NOMO-1 (cell line): Measurements from ENCODE around the gene SERPINA12.

Experiments used
- DNase-seq, 2 experiments: peaks; one replicate each; lab custom pipeline; 2025; ENCODE audit not compliant: unreplicated experiment in 2 of 2; lab: John Stamatoyannopoulos, UW

SERPINA12 gene

DNA sequence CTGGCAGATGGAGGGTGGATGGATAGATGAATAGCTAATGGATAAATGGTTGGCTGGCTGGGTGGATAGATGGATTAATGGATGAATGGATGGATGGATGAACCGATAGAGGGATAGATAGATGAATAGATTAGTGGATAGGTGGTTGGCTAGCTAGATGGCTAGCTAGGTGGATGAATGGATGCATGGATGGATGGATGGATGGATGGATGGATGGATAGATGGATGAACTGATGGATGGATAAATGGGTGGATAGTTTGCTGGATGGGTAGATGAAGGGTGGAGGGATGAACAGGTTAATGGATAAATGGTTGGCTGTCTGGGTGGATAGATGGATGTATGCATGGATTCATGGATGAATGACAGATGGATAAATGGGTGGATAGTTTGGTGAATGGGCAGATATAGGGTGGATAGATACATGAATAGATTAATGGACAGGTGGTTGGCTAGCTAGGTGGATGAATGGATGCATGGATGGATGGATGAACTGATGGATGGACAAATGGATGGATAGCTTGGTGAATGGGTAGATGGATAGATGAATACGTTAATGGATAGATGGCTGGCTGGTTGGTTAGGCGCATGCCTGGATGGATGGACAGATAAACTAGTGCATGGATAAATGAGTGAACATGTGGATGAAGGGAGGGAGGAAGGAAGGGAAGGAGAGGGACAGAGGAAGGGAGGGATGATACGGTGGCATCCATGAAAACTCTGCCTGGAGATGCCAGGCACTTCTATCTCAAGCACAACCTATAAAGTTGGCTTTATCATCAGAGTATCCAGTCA lies 41.3 kb downstream of the SERPINA12 start:
- DNase-seq = no peak

DNA sequence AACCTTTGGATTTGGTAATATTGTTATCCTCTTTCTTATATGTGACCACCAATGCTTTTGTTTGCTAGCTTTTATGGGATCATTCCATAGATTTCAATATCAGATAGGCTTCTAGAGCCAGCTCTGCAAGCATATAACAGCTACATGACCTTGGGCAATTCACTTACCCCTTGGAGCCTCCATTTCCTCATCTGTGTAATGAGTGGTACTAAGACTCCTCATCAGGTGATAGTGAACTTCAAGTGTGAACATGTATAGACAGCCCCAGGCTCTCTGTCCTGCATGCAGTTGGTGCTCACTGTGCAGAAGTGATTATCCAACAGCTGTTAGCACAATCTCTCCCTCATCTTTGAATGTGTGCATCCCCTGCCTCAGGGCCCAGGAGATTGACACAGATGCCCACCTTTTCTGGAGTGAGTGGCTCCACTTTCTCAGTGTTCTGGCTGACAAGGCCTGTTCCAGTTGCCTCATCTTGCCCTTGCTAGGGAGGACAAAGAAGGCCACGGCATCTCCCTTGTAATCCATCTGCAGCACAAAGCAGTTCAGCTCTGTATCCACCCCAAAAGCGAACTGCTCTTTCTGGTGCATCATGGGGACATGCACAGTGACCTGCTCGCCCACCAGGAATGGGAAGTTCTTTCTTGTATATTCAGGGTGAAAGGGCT lies 42.4 kb downstream of the SERPINA12 start:
- no peak for DNase-seq

DNA sequence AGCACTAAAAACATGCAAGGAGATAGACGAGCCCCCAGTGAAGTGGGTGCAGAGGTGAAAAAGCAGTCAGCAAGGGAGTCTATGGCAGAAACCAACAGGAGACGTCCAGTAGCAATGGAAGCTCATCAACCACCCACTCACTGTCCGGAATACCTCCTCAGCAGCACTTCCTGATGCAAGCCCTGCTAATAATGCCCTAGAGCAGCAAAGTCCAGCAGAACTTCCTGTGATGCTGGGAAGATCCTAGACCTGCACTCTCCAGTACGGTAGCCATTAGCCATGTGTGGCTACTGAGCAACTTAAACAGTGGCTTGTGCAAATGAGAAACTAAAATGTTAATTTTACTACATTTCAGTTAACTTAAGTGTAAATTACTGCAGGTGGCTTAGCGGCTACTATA lies 44.2 kb downstream of the SERPINA12 start:
- DNase-seq = no peak

DNA sequence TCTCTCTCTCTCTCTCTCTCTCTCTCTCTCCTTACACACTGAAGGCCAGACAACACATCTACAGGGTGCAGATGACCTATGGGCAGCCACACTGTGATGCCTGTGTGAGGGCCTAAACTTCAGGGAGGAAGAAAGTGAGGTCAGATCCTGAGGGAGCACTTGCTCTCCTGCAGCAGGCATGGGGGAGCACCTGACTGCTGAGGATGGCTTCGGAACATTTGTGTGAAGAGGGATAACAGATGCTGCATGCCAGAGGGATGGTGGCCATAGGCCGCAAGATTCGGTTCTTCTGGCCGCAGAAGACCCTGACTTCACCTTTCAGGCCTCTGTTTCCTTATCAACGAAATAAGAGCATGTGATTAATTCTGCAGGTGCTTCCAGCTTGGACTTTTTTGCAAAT lies 45.0 kb downstream of the SERPINA12 start:
- no peak for DNase-seq

DNA sequence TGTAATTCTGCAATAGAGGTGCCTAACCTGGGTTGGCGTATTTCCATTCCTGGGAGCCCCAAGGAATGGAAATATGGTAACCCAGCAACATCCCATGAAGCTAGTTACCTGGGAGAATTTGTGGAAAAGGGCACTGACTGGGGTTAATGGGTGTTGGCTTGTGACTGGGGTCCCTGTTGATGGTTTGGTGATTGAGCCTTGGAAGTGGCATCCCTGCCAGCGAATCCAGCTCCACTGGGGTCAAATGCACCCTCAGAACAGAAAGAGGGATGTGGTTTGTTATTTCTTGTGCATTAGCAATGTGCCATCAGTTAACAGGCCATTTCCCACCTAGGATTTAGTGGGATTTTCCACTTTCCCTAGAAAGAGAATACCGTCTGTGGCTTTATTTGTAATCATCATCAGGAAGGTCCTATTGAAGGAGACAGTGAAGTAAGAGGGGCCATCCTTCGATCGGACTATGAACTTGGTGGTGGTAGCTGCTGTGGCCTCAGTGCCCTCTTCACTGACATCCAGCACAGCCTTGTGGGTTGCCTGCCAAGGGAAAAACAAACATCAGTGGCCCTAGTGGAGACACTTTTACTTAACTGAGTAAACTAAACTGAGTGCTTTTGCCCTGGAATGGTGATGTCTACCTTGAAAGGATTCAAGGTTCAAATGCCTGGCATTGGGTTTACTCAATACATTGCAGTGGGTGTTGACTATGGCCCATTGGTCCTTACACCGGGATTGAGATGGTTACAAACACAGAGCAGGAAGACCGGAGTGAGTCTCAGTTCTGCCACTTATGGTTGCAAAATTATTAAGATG lies 46.3 kb downstream of the SERPINA12 start:
- DNase-seq = no peak

DNA sequence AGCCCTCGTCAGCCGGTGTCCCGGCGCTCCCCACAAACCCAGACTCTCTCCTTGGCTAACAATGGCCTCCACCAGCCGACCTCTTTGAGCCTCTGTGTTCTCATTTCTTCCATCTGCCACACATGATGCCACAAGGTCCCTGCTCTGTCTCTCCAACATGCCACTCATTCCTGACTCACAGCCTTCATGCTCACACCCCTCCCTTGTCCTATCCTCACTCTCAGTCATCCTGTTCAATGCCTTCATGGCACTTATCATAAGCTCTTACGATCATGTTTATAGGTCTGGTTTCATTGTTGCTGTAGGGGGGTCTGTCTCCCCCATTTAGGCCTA lies 47.1 kb downstream of the SERPINA12 start:
- no peak for DNase-seq

DNA sequence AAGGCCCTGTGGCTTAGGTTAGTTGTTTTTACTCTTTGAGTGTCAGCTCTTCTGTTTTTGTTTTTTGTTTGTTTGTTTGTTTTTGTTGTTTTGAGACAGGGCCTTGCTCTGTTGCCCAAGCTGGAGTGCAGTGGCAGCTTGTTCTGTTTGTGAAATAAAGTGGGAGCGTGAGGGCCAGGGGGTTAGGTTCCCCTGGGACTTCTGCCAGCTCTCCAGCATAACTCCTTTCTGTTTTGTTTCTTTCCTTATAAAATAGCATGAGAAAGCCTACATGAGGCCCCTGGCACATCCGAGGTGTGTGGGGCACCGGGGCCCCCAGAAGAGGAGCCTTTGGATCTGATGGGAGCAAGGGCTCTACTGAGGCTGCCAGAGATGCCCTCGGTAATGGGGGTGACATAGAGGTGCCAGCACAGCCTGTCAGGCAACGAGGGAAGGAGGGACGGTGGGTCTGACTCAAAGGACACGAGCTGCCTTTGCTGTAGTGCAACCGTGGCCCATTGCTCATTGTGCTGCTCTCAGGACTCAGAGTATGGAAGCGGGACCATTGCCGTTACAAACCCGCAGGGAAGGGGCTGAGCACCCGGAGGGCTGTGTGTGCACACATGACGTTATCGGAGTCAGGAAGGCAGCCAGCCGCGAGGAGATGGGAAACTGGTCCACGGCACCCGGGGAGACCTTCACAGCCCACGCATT lies 47.6 kb downstream of the SERPINA12 start:
- DNase-seq = no peak

DNA sequence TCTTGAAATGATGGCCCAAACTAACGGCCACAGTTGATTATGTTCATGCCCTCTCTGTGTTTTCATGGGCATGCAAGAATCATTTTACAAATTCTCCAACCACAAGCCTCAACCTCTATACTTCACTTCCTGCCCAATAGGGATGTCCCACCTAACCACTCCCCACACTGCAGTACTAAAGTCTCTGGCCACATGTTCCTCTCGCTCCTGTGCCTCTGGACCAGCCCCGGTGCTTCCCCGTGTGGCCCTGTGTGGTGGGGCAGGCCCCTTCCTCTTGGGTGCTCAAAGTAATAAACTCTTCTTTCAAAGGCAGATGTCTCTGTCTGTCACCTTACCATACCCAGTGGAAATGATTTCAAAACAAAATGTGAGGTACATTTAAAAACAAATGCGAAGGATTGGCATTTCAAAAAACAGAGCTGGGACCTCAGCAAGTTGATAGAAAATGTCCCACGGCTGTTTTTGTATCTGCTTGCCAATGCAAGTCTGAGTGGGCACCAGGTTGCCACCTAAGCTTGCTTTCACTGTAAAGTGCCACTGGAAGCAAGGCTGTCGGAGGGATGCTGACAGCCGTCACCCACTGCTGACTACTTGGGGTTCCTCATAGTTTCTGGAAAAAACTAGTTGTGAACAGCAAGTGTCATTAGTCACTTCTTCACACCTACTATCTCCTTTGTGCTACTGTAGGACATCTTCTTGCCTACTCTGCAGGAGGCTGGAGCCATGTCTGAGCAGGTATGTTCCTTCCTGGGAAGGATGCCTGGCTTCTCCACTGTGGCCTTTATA lies 48.4 kb downstream of the SERPINA12 start:
- no peak for DNase-seq

DNA sequence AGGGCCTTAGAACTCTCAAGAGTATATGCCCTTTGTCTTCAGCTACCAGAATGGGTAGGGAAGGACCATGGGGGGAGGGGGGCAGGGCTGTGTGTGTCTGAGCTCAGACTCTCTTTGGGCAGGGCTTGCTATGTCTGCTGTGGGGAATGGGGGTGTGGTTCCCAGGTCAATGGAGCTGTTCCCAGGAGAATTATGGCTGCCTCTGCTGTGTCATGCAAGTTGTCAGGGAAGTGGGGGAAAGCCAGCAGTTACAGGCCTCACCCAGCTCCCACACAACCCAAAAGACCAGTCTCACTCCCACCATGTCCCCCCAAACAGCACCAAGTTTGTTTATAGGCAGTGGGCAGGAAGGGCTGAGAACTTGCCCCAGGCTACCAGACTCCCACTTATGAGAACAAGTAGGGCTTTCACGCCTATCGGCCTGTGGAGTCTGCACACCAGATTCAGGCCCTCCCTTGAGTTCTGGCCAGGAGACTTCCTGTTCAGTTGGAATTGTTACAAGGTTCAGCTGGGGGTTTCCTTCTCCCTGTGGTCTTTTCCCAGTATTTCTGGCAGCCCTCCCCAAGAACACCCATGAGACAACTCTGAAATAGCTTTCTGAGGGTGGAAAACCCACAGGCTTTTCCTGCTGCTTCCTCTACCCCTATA lies 50.6 kb downstream of the SERPINA12 start:
- no peak for DNase-seq

DNA sequence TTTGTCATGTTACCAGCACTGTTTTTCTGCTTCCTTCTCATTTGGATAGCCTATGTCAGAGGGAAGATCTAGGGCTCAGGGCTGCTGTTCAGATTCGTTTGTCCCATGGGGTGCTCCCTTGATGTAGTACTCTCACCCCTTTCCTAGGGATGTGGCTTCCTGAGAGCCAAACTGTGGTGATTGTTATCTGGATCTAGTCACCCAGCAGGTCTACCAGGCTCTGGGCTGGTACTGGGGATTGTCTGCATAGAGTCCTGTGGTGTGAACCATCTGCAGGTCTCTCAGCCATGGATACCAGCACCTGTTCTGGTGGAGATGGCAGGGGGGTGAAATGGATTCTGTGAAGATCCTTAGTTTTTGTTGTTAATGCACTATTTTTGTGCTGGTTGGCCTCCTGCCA lies 51.2 kb downstream of the SERPINA12 start:
- no peak for DNase-seq

DNA sequence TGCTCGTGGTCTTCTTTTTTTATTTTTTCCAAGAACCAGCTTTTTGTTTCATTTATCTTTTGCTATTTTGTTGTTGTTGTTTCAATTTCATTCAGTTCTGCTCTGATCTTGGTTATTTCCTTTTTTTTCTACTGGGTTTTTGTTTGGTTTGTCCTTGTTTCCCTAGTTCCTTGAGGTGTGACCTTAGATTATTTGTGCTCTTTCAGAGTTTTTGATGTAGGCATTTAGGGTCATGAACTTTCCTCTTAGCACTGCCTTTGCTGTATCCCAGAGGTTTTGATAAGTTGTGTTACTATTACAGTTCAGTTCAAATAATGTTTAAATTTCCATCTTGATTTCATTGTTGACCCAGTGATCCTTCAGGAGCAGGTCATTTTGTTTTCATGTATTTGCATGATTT lies 53.3 kb downstream of the SERPINA12 start:
- DNase-seq = no peak

DNA sequence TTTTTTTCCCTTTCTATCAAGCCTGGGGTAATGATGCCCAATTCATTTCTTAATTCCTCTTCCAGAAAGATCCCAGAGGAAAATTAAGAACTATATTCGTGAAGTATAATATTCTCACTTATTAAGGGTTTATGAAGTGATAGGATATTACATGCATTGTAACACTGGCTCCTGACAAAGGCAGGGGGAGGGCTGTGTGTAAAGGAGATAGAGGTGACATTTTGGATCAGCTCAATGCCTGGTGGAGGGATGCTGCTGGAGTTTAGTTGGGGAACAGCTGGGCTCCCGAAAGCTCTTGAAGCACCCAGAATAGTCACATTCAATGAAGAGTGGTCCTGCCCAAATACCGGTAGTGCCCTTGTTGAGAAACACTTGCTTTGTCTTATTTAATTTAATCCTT lies 57.4 kb downstream of the SERPINA12 start:
- DNase-seq = no peak

DNA sequence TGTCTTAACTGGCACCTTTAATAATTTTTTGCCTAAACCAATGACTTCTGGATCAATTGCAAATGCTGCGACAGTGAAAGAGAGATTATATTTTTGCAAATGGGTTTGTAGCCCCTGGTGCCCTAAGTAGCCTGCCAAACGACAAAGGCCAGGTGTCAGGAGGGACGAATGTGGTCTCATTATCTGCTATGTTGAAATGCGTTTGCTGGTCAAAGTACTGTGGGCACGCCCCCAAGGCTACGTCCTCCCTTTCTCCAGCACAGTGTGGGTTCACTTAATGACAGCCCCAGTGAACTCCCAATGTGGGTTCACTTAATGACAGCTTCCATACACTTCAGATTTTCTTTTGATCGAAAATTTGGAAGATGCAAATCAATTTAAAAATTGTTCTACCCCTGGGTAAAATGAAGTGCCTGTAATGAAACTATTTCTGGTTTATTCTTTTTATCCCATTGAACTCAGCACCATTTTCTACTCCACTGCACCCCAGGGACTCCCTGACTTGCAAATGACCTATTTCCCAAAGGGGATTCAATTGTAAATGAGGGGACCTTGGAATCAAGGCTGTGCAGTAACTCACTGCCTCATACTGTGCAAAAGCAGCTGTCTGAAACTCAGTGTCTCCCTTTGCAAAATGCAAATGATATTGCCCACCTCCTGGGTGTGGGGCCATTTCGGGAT lies 58.0 kb downstream of the SERPINA12 start:
- DNase-seq = no peak

DNA sequence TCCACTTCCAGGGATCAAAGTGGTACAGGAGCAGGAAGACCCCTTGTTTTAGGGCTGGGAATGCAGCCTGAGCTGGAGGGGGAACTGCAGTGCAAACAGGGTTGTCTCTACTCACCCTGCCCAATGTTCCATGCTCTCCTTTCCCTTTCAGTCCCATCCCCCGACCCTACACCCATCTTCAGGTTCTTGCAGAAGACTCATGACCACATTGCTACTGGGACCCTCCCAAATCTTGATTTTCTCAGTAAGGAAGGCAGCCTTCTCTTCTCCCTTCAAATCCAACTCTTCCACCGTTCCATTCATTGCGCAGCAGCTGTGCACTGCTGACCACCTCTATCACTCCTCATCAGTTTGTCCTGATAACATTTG lies 58.6 kb downstream of the SERPINA12 start:
- DNase-seq = no peak

DNA sequence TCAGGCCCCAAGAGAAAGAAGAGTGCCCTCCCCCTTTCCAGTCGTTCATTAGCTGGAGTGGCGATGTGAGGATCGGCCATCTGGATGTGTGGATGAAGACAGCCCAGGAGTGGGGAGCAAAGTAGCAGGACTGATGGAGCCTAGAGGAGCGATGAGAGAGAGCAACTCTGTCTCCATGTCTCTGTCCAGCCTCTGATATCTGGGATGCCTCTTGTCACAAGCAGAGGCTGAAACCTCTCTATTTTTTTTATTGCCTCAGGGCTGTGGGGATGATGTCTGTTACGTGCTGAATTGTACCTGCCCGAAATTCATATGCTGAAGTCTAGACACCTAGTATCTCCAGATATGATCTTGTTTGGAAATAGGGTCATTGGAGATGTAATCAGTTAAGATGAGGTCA lies 59.3 kb downstream of the SERPINA12 start:
- DNase-seq = no peak

DNA sequence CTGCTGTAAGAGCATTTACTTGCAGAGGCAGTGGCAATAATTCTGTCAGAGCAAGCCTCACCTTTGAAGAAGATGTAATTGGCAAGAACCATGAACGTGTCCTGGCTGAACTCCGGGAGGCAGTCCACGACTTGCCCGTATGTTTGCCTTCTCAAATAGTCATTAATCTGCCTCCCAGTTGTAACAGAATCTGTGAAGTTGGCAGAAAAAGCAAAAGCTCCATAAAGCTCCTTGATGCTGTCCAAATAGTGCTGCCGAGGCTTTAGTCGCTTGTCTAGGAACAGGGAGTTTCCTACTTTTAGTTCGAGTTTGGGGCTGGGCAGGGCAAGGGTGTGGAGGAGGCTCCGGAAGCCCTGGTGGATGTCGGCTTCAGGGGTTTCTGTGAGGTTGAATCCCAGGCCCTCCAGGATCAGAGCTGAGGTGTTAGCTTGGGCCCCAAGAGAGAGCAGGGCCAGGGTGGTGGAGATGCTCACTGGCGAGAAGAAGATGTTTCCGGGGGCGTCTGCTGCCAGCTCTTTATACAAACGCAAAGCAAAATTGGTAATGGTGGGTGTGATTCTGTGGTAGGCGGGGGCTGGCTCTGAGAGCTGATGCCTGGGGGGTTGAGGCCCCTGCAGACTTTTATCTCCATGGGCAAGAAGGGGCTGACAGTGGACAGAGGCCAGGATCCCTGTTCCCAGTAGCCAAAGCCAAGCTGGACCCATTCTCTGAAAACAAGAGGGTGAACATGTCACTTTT lies 61.0 kb downstream of the SERPINA12 start:
- no peak for DNase-seq

DNA sequence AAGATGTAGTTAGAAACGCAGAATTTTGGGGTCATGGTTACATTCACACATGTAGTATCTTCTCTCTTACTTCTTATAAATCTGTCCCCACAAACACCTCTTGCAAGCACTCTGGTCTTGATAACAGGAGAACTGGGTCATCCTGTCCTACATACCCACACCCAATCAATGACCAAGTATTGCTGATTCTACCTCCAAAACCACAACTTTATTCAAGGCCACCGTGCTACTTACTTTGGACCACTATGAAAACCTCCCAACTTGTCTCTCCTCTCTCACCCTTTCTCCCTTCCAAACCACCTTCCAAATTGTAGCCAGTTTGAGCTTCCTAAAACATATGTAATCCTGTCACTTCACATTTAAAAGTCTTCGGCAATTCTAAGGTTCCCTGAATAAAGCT lies 62.1 kb downstream of the SERPINA12 start:
- DNase-seq = no peak

DNA sequence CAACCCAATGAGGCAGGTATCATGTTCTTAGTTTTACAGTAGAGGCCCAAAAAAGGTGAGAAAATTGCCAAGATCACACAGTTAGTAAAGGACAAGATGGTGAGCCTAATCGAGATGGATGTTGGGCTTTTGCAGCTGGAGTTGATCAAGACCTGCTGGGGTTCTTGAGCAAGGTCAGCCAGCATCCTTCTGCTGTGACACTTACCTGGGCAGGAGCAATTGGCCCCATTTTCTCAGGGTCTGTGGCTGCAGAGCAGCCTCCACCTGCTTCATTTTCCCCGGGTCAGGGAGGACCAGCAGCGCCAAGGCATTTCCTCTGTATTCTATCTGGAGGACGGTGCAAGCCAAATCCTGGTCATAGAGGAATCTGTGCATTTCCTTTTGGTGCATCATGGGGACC lies 63.1 kb downstream of the SERPINA12 start:
- DNase-seq = no peak

DNA sequence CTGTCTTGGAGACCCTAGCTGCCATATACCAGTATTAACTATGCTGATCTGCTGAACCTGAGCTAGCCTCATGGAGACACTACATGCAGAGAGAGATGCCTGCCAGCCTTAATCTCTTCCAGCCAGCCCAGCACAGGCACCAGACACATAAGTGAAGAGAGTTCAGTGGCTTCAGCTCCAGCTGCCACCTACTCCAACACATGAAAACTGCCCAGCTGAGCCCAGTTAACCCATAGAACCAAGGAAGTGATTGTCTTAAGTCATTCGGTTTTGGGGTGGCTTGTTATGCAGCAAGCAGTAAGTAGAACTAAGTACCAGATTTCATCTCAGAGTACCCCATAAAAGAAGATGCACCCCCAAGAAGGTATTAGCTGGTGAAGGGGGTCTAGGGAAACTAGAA lies 64.3 kb downstream of the SERPINA12 start:
- DNase-seq = no peak
